KOPT-K1 (cell line): ENCODE measurements around the gene COIL.

Experiments
- H3K27ac ChIP-seq: fragments of 200-600 bp; sonication (generic); 2 replicates; pipeline ENCODE4 v1.5.1; 2016; ENCODE audit warnings: antibody characterized with exemption, mild to moderate bottlenecking, low read depth, low read length; ENCODE audit not compliant: poor library complexity, severe bottlenecking
- H3K36me3 ChIP-seq: fragments of 200-600 bp; sonication (generic); 2 replicates; pipeline ENCODE4 v1.5.1; 2017; ENCODE audit warnings: antibody characterized with exemption, mild to moderate bottlenecking, low read length, moderate library complexity; ENCODE audit not compliant: insufficient read depth
- H3K9me3 ChIP-seq: fragments of 200-600 bp; sonication (generic); 2 replicates; pipeline ENCODE4 v1.5.1; 2017; ENCODE audit warnings: antibody characterized with exemption, low read length, mild to moderate bottlenecking; ENCODE audit not compliant: insufficient read depth, poor library complexity, severe bottlenecking

Gene COIL

GRCh38 chr17:56933151-56933745 is 27.6 kb downstream of the COIL start:
- Histone ChIP-seq H3K36me3 (peaks cover 51% of the 10 kb centered on the region), H3K9me3 (peaks cover 43% of the 10 kb centered on the region)

GRCh38 chr17:56930739-56931337 is 30.0 kb downstream of the COIL start:
- Histone ChIP-seq H3K9me3 (peaks cover 44% of the 10 kb centered on the region), H3K36me3 (peaks cover 27% of the 10 kb centered on the region), H3K27ac (no peak overlapping the region)

More at GRCh38 chr17:56933151-56933745, 27.6 kb downstream of the COIL start:
- H3K27ac ChIP-seq = no peak overlapping the region

GRCh38 chr17:56929362-56929969 is 31.4 kb downstream of the COIL start:
- H3K36me3 ChIP-seq = peaks cover 14% of the 10 kb centered on the region
- H3K27ac ChIP-seq = no peak overlapping the region
- peaks cover 49% of the 10 kb centered on the region for H3K9me3 ChIP-seq

- peaks cover 5% of the 10 kb centered on the region; the same call in 1 of the 2 replicates for H3K36me3 ChIP-seq
- no peak overlapping the region for H3K27ac ChIP-seq
- H3K9me3 ChIP-seq = peaks cover 49% of the 10 kb centered on the region
Measured at GRCh38 chr17:56928586-56928985, 32.3 kb downstream of the COIL start.

GRCh38 chr17:56926704-56927103 is 34.1 kb downstream of the COIL start:
- H3K36me3 ChIP-seq = no peaks in the 10 kb centered on the region
- no peak overlapping the region for H3K27ac ChIP-seq
- peaks cover 41% of the 10 kb centered on the region for H3K9me3 ChIP-seq

GRCh38 chr17:56926270-56926669 is 34.6 kb downstream of the COIL start:
- peaks cover 37% of the 10 kb centered on the region for H3K9me3 ChIP-seq

GRCh38 chr17:56925088-56925487 is 35.8 kb downstream of the COIL start:
- H3K27ac ChIP-seq = no peak overlapping the region
- H3K9me3 ChIP-seq = peaks cover 25% of the 10 kb centered on the region
- no peaks in the 10 kb centered on the region for H3K36me3 ChIP-seq

More at GRCh38 chr17:56926270-56926669, 34.6 kb downstream of the COIL start:
- H3K36me3 ChIP-seq = no peaks in the 10 kb centered on the region
- no peak overlapping the region for H3K27ac ChIP-seq

GRCh38 chr17:56919717-56920116 is 41.1 kb downstream of the COIL start:
- Histone ChIP-seq H3K27ac (no peak overlapping the region), H3K9me3 (peaks cover 12% of the 10 kb centered on the region), H3K36me3 (no peaks in the 10 kb centered on the region)

GRCh38 chr17:56918916-56919315 is 41.9 kb downstream of the COIL start:
- H3K36me3 ChIP-seq = no peaks in the 10 kb centered on the region
- H3K9me3 ChIP-seq = peaks cover 11% of the 10 kb centered on the region
- H3K27ac ChIP-seq = no peak overlapping the region

GRCh38 chr17:56917559-56918296 is 43.1 kb downstream of the COIL start:
- Histone ChIP-seq H3K27ac (no peak overlapping the region), H3K36me3 (no peaks in the 10 kb centered on the region), H3K9me3 (peaks cover 11% of the 10 kb centered on the region)

GRCh38 chr17:56914581-56915273 is 46.1 kb downstream of the COIL start:
- Histone ChIP-seq H3K36me3 (peaks cover 23% of the 10 kb centered on the region), H3K9me3 (peaks cover 11% of the 10 kb centered on the region), H3K27ac (peak overlapping the region; percentile 88)

- Histone ChIP-seq H3K36me3 (peaks cover 29% of the 10 kb centered on the region), H3K27ac (peak within 1 kb of the TSS; percentile 88), H3K9me3 (peaks cover 11% of the 10 kb centered on the region)
Measured at GRCh38 chr17:56913867-56914580, 46.8 kb downstream of the COIL start, which contains the start of gene TRIM25. TSS of gene TRIM25 (minus strand) at chr17:56914049. CDS start at chr17:56913988, 61 bp downstream.

GRCh38 chr17:56913353-56913866 is 47.4 kb downstream of the COIL start:
- peak overlapping the region; percentile 88 for H3K27ac ChIP-seq
- H3K36me3 ChIP-seq = peaks cover 35% of the 10 kb centered on the region

GRCh38 chr17:56913000-56913311 is 47.9 kb downstream of the COIL start:
- Histone ChIP-seq H3K27ac (peak overlapping the region; percentile 88), H3K9me3 (peaks cover 10% of the 10 kb centered on the region), H3K36me3 (peaks cover 39% of the 10 kb centered on the region)

More at GRCh38 chr17:56913353-56913866, 47.4 kb downstream of the COIL start:
- H3K9me3 ChIP-seq = peaks cover 11% of the 10 kb centered on the region
